Neutrophil (primary cell): ENCODE data around the gene SH3D19.

Experiments used
- H3K27ac ChIP-seq: fragments of 200-600 bp; sonication (generic); 2 replicates; pipeline ENCODE4 v1.5.1; 2016; ENCODE audit warnings: mild to moderate bottlenecking, moderate library complexity
- H3K27me3 ChIP-seq: fragments of 200-600 bp; sonication (generic); 2 replicates; pipeline ENCODE4 v1.6.0; 2016; ENCODE audit warnings: mild to moderate bottlenecking
- H3K36me3 ChIP-seq: fragments of 200-600 bp; sonication (generic); 2 replicates; pipeline ENCODE4 v1.5.1; 2017
- H3K4me1 ChIP-seq, 2 experiments: fragments of 200-600 bp in 1 of 2; sonication (generic) in 1 of 2; 1 replicate in 1 of 2; 2 replicates in 1 of 2; pipeline versions ENCODE4 v1.5.1 to v1.6.1; 2013 to 2016; ENCODE audit warnings: low read depth in 1 of 2, low read length in 1 of 2, mild to moderate bottlenecking in 1 of 2, moderate library complexity in 1 of 2; ENCODE audit not compliant: control insufficient read depth in 1 of 2, insufficient read depth in 1 of 2
- H3K4me3 ChIP-seq, 2 experiments: fragments of 200-600 bp in 1 of 2; sonication (generic) in 1 of 2; 1 replicate in 1 of 2; 2 replicates in 1 of 2; pipeline ENCODE4 v1.5.1; 2013 to 2016; ENCODE audit warnings: low read depth in 1 of 2, low read length in 1 of 2, mild to moderate bottlenecking in 1 of 2, moderate library complexity in 1 of 2
- H3K9me3 ChIP-seq: fragments of 200-600 bp; sonication (generic); 2 replicates; pipeline ENCODE4 v1.5.1; 2016
- CTCF ChIP-seq: fragments of 200-600 bp; sonication (generic); IDR thresholded peaks from 2 replicates; pipeline ENCODE4 v1.5.1; 2016; ENCODE audit warnings: antibody characterized with exemption

The SH3D19 gene

GRCh38 chr4:151233600-151233999 lies 91.8 kb downstream of the SH3D19 start:
- Histone ChIP-seq H3K9me3 (no peaks in the 10 kb centered on the region), H3K27me3 (no peaks in the 10 kb centered on the region), H3K4me1 (no peaks in the 10 kb centered on the region), H3K4me3 (no peak overlapping the region), H3K27ac (no peak overlapping the region), H3K36me3 (no peaks in the 10 kb centered on the region)
- no peak for TF ChIP-seq CTCF

- Histone ChIP-seq H3K4me3 (no peak overlapping the region), H3K27me3 (peaks cover 3% of the 10 kb centered on the region), H3K9me3 (no peaks in the 10 kb centered on the region), H3K36me3 (no peaks in the 10 kb centered on the region), H3K4me1 (no peaks in the 10 kb centered on the region), H3K27ac (no peak overlapping the region)
- no peak for TF ChIP-seq CTCF
These were observed 93.3 kb downstream of the SH3D19 start for GRCh38 chr4:151231915-151232595.

- Histone ChIP-seq H3K4me1 (no peaks in the 10 kb centered on the region), H3K36me3 (no peaks in the 10 kb centered on the region), H3K9me3 (no peaks in the 10 kb centered on the region), H3K27ac (no peak overlapping the region), H3K4me3 (no peak overlapping the region), H3K27me3 (peaks cover 3% of the 10 kb centered on the region)
- TF ChIP-seq CTCF = no peak
These were observed 97.0 kb downstream of the SH3D19 start for GRCh38 chr4:151228189-151229119.

- Histone ChIP-seq H3K4me3 (no peak overlapping the region), H3K4me1 (no peaks in the 10 kb centered on the region), H3K9me3 (no peaks in the 10 kb centered on the region), H3K36me3 (no peaks in the 10 kb centered on the region), H3K27ac (no peak overlapping the region), H3K27me3 (peaks cover 3% of the 10 kb centered on the region)
- no peak for TF ChIP-seq CTCF
These were observed 97.7 kb downstream of the SH3D19 start for GRCh38 chr4:151227731-151228130.

GRCh38 chr4:151227172-151227571 lies 98.2 kb downstream of the SH3D19 start:
- H3K27me3 ChIP-seq = peaks cover 3% of the 10 kb centered on the region
- no peaks in the 10 kb centered on the region for H3K9me3 ChIP-seq
- H3K4me3 ChIP-seq = no peak overlapping the region
- H3K36me3 ChIP-seq = no peaks in the 10 kb centered on the region
- no peak for TF ChIP-seq CTCF
- no peaks in the 10 kb centered on the region for H3K4me1 ChIP-seq
- H3K27ac ChIP-seq = no peak overlapping the region
